GM18508 (cell line): Measurements from ENCODE around the gene GJA3.

ENCODE experiments used
- ATAC-seq: cut with Tn5 transposase; IDR thresholded peaks from one replicate; pipeline ENCODE4 v1.9.1; 2021; ENCODE audit warnings: moderate number of reproducible peaks; ENCODE audit not compliant: insufficient read depth, unreplicated experiment

GJA3 gene

DNA sequence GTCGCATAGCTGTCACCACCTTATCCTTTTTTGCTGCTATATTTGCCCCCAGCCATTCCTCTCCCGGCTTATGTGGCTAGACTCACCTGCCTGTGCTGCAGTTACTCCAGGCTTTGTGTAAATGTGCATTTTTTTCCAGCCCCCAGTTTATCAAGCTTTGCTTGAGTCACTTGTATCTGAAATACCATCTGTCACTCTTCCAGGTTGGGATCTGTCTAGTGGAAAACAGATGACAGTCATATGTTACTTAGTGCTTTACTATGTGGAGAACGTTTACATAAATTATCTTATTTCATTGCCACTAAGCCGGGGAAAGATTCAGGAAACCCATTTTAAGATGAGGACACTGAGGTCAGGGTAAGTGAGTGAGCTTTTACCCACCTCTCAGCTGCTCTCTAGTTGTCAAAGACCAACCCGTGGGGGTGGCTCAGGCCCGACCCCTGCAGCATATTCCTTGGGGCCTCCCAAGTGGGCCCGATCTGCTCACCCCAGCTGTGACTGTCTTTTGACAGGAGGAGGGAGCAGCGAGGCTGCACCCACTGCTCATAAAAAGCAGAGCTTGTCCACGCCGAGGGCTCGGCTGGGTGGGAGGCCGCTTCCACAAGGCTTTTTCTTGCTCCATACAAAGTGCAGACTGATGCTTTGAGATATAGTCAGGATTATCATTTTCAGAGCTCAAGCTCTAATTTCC lies 24.7 kb upstream of the GJA3 start:
- ATAC-seq: no peak

DNA sequence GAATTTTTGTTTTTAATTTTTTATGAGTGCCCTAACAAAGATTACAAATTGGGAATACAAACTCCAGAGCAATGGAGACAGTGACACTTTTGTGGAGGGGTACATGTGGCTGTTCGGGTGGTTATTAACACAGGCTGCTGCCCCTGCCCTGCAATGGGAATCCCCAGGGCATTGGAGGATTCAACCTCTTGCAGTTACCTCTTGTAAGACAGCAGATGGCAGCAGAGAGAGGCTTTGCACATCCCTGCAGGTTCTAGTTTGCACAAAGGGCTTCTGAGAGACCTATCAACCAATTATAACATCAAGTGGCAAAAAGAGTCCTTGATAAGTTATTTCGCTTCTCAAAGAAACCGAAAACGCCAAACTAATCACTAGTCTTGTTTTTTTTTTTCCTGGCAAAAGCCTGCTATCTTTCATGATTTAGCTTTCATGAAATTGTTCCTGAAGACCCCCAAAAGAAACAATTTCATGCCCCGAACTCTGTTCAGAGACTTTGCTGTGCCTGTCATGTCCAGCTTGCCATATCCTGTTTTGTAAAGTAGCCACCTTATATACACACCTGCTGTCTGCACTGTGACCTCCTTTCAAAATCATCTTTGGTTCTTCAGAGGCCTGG lies 21.5 kb upstream of the GJA3 start:
- ATAC-seq: peak; percentile 53

DNA sequence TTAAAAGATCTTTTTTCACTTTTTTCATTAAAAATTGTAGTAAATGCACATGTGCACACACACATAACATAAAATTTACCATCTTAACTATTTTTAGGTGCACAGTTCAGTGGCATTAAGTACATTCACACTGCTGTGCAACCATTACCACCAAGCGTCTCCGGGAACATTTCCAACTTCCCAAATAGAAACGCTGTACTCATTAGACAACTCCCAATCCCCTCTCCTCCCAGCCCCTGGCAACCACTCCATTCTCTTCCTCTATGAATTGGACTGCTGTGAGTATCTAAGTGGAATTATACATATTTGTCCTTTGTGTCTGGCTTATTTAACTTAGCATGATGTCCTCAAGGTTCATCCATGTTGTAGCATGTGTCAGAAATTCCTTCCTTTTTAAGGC lies 20.3 kb upstream of the GJA3 start:
- no peak for ATAC-seq

DNA sequence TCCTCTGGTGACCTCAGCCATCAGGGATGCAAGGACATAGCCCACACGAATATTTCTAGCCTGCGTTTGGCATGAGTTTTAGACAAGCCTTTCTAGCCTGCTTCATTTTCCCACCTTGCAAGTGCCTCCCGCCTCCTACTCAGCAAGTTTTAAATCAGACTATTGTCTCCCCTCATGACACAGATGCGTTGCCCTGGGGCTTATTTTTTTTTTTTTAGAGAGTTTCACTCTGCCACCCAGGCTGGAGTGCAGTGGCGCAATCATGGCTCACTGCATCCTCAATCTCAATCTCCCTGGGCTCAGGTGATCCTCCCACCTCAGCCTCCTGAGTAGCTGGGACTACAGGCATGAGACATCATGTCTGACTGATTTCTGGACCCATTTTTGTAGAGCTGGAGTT lies 17.3 kb upstream of the GJA3 start:
- ATAC-seq: no peak

DNA sequence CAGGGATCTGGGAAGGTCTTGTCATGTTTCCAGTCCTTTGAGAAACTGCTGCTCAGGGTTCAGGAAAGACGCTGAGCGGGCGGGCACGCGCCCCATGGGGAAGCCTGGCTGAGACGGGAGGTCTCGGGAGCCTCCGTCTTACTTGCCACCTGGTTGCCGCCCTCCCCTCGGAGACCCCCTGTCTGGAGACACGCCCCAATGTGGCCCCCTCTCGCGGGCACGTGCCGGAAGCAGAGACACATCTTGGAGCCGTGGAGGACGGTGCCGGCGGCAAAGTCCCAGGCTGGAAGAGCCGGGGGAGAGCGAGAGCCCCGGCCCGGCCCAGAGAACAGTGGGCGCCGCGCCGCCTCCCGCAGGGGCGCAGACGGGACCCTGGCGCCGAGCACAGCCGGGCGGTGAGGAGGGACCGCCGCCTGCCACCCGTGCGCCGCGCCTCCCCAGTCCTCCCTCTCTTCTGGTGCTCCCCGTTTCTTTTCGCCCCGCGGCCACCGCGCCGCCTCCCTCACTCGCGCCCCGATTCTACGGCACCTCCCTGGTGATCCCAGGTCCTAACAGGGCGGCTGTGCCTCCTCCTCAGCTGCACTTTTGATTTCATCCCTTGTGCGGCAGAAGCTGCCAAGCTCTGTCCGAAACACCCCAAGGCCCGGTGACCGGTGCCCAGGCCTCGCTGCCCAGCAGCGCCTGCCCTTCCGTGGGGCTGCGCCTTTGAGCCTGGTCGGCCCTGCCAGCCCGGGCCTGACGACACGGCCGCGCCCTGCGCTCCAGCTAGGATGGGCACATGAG lies 16.4 kb upstream of the GJA3 start:
- no peak for ATAC-seq

DNA sequence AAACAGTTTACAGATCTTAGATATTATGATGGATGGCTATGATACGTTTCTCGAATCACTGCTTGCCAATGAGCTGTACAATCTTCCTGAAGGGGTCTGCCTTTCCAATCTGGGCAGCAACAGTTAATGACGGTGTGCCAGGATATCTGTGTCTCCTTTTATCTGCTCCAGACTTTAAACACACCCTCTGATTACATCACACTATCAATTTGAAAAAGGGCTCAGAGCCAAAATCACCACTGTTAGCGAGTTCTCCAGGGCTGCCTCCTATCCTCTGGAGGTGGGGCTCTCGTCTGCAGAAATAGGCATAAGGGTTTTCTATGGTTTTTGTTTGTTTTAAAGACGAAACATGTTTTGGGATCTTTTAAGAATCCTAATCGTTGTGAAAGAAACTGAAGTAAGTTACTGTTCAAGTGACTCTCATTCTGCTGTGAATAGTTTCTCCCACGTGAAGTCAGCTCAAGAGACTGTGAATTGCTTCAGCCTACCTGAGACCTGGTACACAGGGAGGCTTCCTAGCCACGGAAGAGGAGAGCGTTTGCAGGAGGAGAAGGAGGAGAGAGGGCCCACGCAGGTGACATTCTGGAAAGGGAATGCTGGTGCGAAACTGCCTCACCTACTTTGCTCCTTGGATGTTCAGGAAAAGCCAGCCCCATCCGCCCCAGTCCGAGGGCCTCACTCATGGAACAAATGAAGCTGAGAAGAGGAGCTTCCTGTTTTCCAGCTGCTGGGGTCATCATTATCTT lies 15.2 kb upstream of the GJA3 start:
- no peak for ATAC-seq

DNA sequence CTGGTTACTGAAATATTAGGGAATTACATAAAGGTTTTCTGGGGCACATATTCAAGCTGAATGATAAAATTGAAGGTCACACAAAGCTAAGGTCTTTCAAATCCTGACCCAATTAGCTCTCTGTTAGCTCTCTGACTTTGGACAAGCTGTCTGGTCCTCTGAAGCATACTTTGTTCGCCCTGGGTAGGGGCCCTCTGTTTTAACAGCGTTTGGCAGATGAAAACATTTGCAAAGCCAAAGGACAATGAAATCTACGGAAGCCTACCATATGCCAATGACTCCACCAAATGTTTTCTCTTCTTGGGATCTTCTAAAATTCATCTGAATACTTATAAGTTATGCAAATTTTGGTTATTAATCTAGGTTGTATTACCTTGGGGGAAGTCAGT lies 14.5 kb upstream of the GJA3 start:
- ATAC-seq: no peak

DNA sequence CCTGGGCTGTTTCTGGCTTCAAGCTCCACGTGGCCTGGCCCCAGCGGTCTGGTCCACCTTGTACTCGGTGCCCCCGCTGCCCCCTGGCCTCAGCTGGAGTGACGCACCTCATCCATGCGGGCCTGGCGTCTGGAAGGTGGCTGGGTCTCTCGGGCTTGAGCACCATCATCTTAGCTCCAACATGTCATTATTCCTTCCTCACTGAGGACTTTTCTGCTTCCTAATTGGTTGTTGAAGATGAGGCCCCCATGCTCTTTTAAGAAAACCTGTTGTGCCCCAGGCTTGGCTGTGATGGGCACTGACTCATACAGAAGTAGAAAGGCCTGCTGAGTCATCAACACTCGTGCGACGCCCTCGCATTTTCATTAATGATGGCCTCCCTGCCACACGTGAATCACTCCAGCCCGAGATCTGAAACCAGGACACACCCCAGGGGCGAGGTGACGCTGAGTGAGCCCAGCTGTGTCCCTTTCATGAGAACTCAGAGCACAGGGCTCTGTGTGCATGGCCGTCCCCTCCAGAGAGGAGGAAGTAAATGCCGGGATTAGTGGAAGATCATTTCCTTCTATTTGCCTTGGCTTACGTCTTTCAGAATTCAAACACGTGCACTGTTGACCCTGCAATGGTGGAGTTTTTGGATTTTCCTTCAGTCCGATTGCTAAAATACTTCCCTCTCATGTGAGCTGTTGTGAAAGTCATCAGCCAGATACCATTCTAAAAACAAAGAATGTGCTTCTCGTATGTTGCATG lies 14.0 kb upstream of the GJA3 start:
- ATAC-seq: peak; percentile 74

DNA sequence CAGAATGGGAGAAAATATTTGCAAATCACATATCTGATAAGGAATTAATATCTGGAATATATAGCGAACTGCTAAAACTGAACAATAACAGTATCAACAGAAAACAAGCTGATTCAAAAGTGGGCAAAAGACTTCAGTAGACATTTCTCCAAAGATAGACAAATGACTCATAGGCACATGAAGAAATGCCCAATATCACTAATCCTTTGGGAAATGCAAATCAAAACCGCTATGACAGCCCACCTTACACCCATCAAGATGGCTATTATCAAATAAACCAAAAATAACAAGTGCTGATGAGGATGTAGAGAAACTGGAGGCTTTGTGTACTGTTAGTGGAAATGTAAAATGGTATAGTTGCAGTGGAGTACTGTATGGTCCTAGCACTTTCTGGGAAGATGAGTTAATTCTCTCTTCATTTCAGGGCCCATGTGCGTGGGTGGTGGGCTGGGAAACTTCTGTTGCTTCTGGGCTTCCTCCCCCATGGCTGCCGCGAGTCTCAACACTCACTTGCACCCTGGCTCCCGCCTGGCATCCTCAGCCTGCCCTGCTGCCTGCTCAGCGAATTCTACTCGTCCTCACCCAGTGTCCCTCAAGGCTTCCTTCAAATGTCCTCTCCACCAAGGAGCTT lies 12.4 kb upstream of the GJA3 start:
- ATAC-seq: no peak

DNA sequence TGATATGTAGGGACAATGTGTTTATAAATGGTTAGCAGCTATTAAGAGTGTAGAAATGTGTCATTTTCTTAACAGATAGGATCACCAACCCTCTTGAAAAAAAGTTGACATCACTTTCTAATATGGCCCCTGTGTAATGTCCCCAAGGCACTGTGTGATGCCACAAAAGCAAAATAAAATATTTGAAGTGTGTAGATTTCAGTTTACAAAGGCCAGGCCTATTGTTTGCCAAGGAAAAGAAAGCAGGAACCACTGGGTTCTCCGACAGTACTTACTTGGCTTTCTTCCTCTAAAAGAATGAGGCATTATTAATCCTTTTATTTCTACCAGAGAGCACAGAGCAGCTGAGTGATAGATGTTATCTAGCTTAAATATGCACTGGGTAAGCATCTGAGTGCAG lies 10.5 kb upstream of the GJA3 start:
- no peak for ATAC-seq

DNA sequence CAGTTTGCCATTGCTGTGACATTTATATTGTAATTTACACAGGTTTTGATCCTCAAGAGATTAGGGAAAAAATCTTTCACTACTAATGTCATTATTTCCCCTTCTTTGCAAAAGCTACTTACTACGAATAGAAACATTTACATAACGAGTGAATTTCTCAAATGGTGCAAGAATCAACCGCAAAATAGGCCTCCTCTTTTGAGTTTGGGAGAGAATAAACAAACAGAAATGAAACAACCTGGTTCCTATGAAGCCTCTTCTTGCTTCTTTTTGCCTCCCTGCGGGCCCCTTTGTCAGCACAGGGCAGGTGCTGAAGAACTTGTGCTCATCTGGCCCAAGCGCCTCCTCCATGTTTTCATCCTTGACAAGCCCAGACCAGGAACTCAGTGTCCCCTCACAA lies 10.1 kb upstream of the GJA3 start:
- ATAC-seq: no peak

DNA sequence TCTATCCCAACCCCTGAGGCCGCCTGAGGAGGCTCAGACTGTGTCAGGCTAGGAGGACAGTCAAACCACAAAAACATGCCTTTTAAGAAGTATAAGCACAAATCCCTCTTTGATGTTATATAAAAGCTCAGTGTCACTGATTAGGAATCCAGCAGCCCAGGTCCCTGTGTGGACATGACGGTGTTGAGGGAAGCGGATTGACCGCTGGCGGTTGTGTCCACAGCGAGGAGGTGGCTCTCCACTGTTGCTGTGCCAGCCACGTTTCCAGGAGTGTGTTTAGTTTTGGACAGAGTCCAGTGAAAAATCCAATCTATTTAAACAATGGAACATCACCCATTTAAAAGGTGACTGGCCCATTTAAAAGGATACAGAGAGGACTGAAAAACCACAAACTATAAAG lies 7.5 kb upstream of the GJA3 start:
- ATAC-seq: no peak

DNA sequence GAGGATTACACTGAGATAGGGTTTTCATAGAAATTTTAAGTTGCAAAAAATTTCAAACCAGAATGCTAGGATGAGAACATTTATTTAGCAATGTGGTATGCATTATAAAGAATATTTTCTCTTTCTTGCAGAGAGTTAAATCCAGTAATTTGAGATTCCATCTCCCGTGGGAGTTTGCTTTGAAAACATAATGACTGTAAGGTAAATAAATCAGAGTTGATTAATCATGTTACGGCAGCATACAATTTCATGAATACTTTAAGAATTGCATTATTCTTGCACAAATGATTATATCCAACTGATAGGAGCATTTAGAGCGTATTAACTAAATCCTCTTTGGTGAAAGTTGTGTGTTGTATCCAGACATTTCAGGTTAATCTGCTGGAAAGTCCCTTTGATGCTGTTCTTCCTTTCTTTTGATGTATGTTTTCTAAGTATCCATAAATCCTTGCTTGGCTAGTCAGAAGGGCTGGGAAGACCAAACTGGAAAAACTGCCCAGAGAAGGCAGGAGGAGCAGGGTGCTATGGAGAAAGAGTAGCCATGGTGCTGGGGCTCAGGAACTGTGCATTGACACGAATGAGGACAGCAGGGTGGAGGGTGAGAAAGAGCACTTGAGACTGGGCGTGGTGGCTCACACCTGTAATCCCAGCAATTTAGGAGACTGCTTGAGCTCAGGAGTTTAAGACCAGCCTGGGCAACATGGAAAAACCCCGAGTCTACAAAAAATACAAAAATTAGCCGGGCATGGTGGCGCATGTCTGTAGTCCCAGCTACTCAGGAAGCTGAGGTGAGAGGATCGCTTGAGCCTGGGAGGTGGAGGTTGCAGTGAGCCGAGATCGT lies 4.8 kb upstream of the GJA3 start:
- no peak for ATAC-seq

DNA sequence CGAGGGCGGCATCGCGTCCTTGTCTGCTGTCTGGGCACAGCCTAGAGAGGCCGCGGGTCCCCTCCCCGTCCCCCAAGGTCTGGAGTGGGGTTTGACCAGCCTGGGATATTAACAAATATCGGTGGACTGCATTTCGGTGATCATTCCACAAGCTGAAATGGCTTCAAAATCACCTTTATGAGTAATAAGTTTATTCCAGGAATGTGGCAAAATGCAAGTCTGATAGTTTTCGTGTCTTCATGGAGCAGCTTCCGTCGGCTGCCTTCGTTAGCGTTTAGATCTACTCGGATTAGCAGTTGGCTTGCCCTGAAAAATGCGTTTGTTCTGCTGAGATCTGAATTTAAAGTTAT lies 1.1 kb upstream of the GJA3 start:
- no peak for ATAC-seq

DNA sequence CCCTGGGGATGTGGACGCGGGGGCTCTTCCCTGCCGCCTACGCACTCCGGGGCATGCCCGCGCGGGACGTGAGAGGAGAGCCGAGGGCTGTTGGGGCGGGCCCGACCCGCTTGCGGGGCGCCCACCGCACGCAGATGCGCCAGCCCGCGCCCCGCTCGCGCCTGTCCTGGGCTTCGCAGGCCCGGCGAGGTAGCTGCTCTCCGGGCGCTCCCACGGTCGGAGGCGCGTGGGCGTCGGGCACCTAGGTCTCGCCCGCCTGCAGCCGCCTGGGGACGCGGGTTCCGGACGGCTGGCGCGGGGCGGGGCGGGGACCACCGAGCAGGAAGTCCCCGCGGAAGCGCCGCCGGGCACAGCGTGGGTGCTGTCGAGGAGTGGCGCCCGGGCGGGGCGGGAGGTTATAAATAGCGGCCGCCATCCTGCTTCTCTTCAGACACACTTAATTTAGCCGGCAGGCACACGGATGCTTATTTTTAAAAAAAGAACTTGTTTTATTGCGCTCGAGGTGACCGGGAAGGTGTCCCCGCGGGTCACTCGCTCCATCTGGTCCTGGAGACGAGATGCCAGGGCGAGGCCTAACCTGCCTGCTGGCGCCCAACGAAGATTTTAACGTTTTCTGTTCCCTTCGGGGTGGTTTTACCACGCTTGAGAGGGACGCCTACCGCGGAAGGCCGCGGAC lies 561 bp upstream of the GJA3 start:
- ATAC-seq: no peak

DNA sequence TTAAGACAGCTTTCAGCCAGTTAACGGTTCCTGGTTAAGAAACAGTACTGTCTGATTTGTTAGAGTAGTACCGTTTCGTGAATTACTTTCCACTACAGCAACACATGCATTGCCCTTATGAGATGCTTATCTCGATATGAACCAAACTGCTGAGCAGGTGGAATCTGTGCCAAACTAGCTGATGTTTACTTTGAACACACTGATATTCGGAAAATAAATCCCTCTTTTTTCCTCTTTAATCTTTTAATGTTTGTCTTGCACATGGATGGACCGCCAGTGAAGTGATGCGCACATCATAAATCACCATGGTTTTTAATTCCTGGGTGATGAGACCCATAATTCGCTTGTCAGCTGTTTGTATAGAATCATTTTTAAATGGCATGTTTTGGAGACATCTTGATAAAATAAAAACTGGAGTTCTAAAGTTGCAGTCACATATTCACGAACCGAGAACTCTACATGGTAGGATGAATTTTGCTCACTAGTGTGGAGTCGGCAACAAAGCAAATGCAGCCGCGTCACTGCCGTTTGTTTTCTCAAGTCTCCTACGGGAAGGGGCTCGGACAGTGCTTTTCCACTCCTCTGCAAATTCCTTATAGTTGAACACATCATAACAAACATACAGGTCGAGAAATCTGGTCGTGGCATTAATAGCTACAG lies 1.1 kb downstream of the GJA3 start:
- ATAC-seq: no peak

DNA sequence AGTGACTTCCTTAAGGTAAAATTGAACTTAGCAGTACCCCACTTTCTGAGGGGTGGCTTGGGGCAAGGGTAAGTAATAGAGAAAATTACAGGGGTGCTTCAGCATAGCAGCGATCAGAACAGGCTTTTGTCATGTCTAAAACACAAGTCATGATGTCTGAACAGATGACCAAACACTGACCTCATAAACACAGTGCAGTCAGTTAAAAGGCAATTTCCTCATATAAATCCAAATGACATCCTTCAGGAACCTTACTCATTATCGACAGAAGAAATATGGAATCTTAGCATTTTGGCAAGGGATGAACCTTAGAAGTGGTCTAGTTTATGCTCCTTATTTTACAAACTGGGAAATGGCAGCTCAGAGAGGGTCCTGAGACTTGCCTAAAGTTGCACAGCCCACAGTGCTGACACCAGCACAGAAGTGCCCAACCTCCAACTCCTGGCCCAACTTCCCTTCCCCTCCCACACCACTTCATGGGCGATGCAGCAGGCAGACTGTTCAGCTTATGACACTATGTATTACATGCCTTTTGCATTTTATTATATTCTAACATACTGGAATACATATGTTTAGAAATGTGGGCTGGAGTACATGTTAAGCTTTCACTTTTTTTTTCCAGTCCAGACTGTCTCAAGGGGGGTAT lies 3.6 kb downstream of the GJA3 start:
- ATAC-seq: no peak

DNA sequence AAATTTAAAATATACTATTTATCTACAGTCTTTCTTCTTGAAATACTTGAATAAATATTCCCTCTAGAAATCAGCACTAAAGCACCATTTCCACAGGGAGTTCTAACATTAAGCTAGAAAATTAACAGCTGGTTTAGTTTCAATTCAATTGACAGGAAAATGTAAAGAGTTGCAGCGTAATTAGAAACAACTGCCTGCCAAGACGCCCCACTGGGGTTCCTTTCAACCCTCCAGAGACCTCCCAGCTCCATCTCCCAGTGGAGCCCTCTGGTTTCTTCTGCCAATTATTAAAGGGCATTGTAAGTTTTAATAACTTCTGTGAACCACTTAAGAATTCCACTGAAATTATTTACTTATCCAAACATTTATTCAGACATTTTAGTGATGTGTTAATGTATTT lies 4.2 kb downstream of the GJA3 start:
- no peak for ATAC-seq
